ENCODE measurements around the gene CELA1.

- TF ChIP-seq CTCF (IDR thresholded peaks at IDR 0.05; ENCODE audit: insufficient read depth, low read depth, low read length), result no peak
- TF ChIP-seq EZH2 (IDR thresholded peaks at IDR 0.05; ENCODE audit: insufficient read depth, low read length), result no peak
These were observed 11.0 kb upstream of the CELA1 start for GRCh38 chr12:51357374-51358047.
